SU-DHL-6 (cell line): ENCODE measurements around the gene ITGB4.

Source experiments
- H2AFZ ChIP-seq: fragments of 200-600 bp; sonication (generic); 2 replicates; pipeline ENCODE4 v1.6.1; 2014; ENCODE audit warnings: low read depth, mild to moderate bottlenecking, moderate library complexity, mixed read lengths, antibody characterized with exemption, low read length; ENCODE audit not compliant: severe bottlenecking
- H3F3A ChIP-seq: fragments of 200-600 bp; shearing (Covaris generic); 2 replicates; pipeline ENCODE4 v1.6.0; 2016; ENCODE audit warnings: antibody characterized with exemption, mild to moderate bottlenecking; ENCODE audit not compliant: insufficient read depth
- H3K27ac ChIP-seq: fragments of 200-600 bp; sonication (generic); 2 replicates; pipeline ENCODE4 v1.5.1; 2016; ENCODE audit warnings: low read depth, mild to moderate bottlenecking, low read length, moderate library complexity, mixed read lengths
- H3K27me3 ChIP-seq: fragments of 200-600 bp; sonication (generic), shearing (Covaris generic); 2 replicates; pipeline ENCODE4 v1.6.0; 2014; ENCODE audit warnings: mild to moderate bottlenecking, low read length
- H3K36me3 ChIP-seq: fragments of 200-600 bp; sonication (generic); 2 replicates; pipeline ENCODE4 v1.6.1; 2014; ENCODE audit warnings: mild to moderate bottlenecking, low read length, mixed read lengths
- H3K4me2 ChIP-seq: fragments of 300-600, 200-600 bp; shearing (Covaris generic), sonication (generic); 2 replicates; pipeline ENCODE4 v1.6.0; 2014; ENCODE audit warnings: low read length, low read depth, mild to moderate bottlenecking; ENCODE audit not compliant: poor library complexity, severe bottlenecking
- H3K4me3 ChIP-seq: fragments of 200-600 bp; sonication (generic); 2 replicates; pipeline ENCODE4 v1.5.1; 2014; ENCODE audit warnings: antibody characterized with exemption, low read length, mild to moderate bottlenecking, mixed read lengths; ENCODE audit not compliant: insufficient read depth, poor library complexity, severe bottlenecking
- H3K79me2 ChIP-seq: fragments of 200-600 bp; sonication (generic); 2 replicates; pipeline ENCODE4 v1.6.1; 2014; ENCODE audit warnings: mild to moderate bottlenecking, low read length, moderate library complexity; ENCODE audit not compliant: insufficient read depth
- H3K9ac ChIP-seq: fragments of 200-600 bp; sonication (generic); 2 replicates; pipeline ENCODE4 v1.7.0; 2014; ENCODE audit warnings: mild to moderate bottlenecking, low read length
- H3K9me2 ChIP-seq: fragments of 200-600 bp; sonication (generic); replicated peaks from 2 replicates; pipeline ENCODE4 v1.6.1; 2014; ENCODE audit warnings: low read length; ENCODE audit not compliant: insufficient read depth
- H3K9me3 ChIP-seq: fragments of 200-600 bp; sonication (generic); 2 replicates; pipeline ENCODE4 v1.6.1; 2014; ENCODE audit warnings: low read length, mixed read lengths; ENCODE audit not compliant: insufficient read depth
- H4K20me1 ChIP-seq: fragments of 200-600 bp; sonication (generic); 2 replicates; pipeline ENCODE4 v1.6.1; 2014; ENCODE audit warnings: low read depth, mild to moderate bottlenecking, antibody characterized with exemption, low read length, moderate library complexity, mixed read lengths
- CTCF ChIP-seq: fragments of 200-600 bp; sonication (generic); IDR thresholded peaks from one replicate; pipeline ENCODE4 v1.5.1; 2017; ENCODE audit warnings: antibody characterized with exemption, mild to moderate bottlenecking, low read length, moderate library complexity; ENCODE audit not compliant: insufficient read depth, poor library complexity, severe bottlenecking
- EZH2phosphoT487 ChIP-seq: fragments of 200-600 bp; sonication (generic), shearing (Covaris generic); conservative IDR thresholded peaks from 2 replicates; pipeline ENCODE4 v1.6.1; 2018; ENCODE audit warnings: mild to moderate bottlenecking, antibody characterized with exemption, low read length, moderate library complexity, mixed read lengths

ITGB4 gene

GRCh38 chr17:75731086-75731715, 9.9 kb downstream of the ITGB4 start:
- no peaks in the 10 kb centered on the region for H3F3A ChIP-seq
- H4K20me1 ChIP-seq = no peaks in the 10 kb centered on the region
- no peaks in the 10 kb centered on the region for H3K9me3 ChIP-seq
- no peaks in the 10 kb centered on the region for H3K27me3 ChIP-seq
- H3K9me2 ChIP-seq = no peaks in the 10 kb centered on the region
- H2AFZ ChIP-seq = no peak overlapping the region
- H3K36me3 ChIP-seq = no peaks in the 10 kb centered on the region
- H3K27ac ChIP-seq = no peak overlapping the region
- H3K4me3 ChIP-seq = no peak overlapping the region
- H3K4me2 ChIP-seq = no peak overlapping the region
- no peaks in the 10 kb centered on the region for H3K79me2 ChIP-seq
- no peak overlapping the region for H3K9ac ChIP-seq
- no peak for TF ChIP-seq CTCF
- no peak for TF ChIP-seq EZH2phosphoT487

- Histone ChIP-seq H3K27me3 (no peaks in the 10 kb centered on the region), H3F3A (no peaks in the 10 kb centered on the region), H3K9ac (no peak overlapping the region), H3K4me2 (no peak overlapping the region), H2AFZ (no peak overlapping the region), H3K9me2 (no peaks in the 10 kb centered on the region), H4K20me1 (no peaks in the 10 kb centered on the region), H3K27ac (no peak overlapping the region), H3K79me2 (no peaks in the 10 kb centered on the region), H3K4me3 (no peak overlapping the region), H3K36me3 (no peaks in the 10 kb centered on the region), H3K9me3 (no peaks in the 10 kb centered on the region)
- TF ChIP-seq EZH2phosphoT487 = no peak
- TF ChIP-seq CTCF = no peak
These were observed 10.6 kb downstream of the ITGB4 start for GRCh38 chr17:75731716-75732498.

GRCh38 chr17:75733471-75733870, 12.2 kb downstream of the ITGB4 start:
- no peaks in the 10 kb centered on the region for H3K36me3 ChIP-seq
- no peaks in the 10 kb centered on the region for H3F3A ChIP-seq
- no peak overlapping the region for H3K4me3 ChIP-seq
- H2AFZ ChIP-seq = no peak overlapping the region
- no peak overlapping the region for H3K4me2 ChIP-seq
- H3K9ac ChIP-seq = no peak overlapping the region
- H4K20me1 ChIP-seq = no peaks in the 10 kb centered on the region
- TF ChIP-seq CTCF = no peak
- TF ChIP-seq EZH2phosphoT487 = no peak
- H3K9me2 ChIP-seq = no peaks in the 10 kb centered on the region
- H3K27me3 ChIP-seq = no peaks in the 10 kb centered on the region
- no peaks in the 10 kb centered on the region for H3K79me2 ChIP-seq
- no peaks in the 10 kb centered on the region for H3K9me3 ChIP-seq
- H3K27ac ChIP-seq = no peak overlapping the region
